IMR-90 (cell line): ENCODE results near the gene TGFBR2.

Source experiments
- CTCF ChIP-seq: conservative IDR thresholded peaks from 2 replicates; pipeline ENCODE4 v1.5.1; 2012; ENCODE audit warnings: mild to moderate bottlenecking, low read depth, low read length, improper control_type of control experiment
- ELK1 ChIP-seq: fragments of 150-350 bp; IDR thresholded peaks from 2 replicates; pipeline ENCODE4 v1.6.1; 2016; ENCODE audit warnings: low read depth, mild to moderate bottlenecking, low read length, moderate library complexity, borderline replicate concordance
- MAZ ChIP-seq: IDR thresholded peaks from 2 replicates; pipeline ENCODE4 v1.6.1; 2012; ENCODE audit warnings: low read depth, mild to moderate bottlenecking, low read length, improper control_type of control experiment, moderate library complexity, borderline replicate concordance
- POLR2A ChIP-seq: IDR thresholded peaks from 2 replicates; pipeline ENCODE4 v1.6.1; 2012; ENCODE audit warnings: mild to moderate bottlenecking, low read depth, low read length
- RAD21 ChIP-seq: IDR thresholded peaks from 2 replicates; pipeline ENCODE4 v1.6.1; 2012; ENCODE audit warnings: low read length, improper control_type of control experiment
- USF2 ChIP-seq: fragments of 150-350 bp; IDR thresholded peaks from 2 replicates; pipeline ENCODE4 v1.6.1; 2017; ENCODE audit warnings: mild to moderate bottlenecking, antibody characterized with exemption, low read length, low read depth

GRCh38 chr3:30628205-30628900 lies 22.0 kb downstream of the TGFBR2 start:
- TF ChIP-seq USF2: no peak
- no peak for TF ChIP-seq CTCF
- TF ChIP-seq MAZ: no peak
- TF ChIP-seq RAD21: no peak
- no peak for TF ChIP-seq ELK1
- TF ChIP-seq POLR2A: no peak
